ENCODE data around the gene SLC35F5. TPM values are rescaled to one million over a fixed set of nuclear protein-coding genes. Genes with fewer than 3 reads are reported as not detected.
"Not testable (repeated sequence)": the region's sequence is repeated elsewhere in the genome, so short reads cannot be mapped to it uniquely, and the experiment has no call there.

The SLC35F5 gene
- polyA plus RNA-seq, 1 experiment = 91.0 TPM

GRCh38 chr2:113697516-113697915 lies 58.9 kb downstream of the SLC35F5 start:
- TF ChIP-seq CTCF (IDR thresholded peaks at IDR 0.05; ENCODE audit: low read depth, low read length) = no peak
- POLR2A ChIA-PET = no interaction called here
- peaks cover 4% of the 10 kb centered on the region for H3K9me3 ChIP-seq (ENCODE audit: control insufficient read depth, insufficient read depth, low read length)
- no peak overlapping the region for H3K4me3 ChIP-seq (ENCODE audit: low read depth, low read length)
- CTCF ChIA-PET = no interaction called here
- no peak for DNase-seq (ENCODE audit: low read depth, low spot score)
- H3K27me3 ChIP-seq (ENCODE audit: control insufficient read depth, insufficient read depth, low read length) = no peaks in the 10 kb centered on the region
- H3K27ac ChIP-seq (ENCODE audit: low read depth, low read length) = no peak overlapping the region

GRCh38 chr2:113694438-113694837 lies 62.0 kb downstream of the SLC35F5 start:
- CTCF ChIA-PET = no interaction called here
- H3K9me3 ChIP-seq (ENCODE audit: control insufficient read depth, insufficient read depth, low read length) = peaks cover 4% of the 10 kb centered on the region
- TF ChIP-seq CTCF (IDR thresholded peaks at IDR 0.05; ENCODE audit: low read depth, low read length) = no peak
- POLR2A ChIA-PET = no interaction called here
- H3K4me3 ChIP-seq (ENCODE audit: low read depth, low read length) = no peak overlapping the region
- no peak overlapping the region for H3K27ac ChIP-seq (ENCODE audit: low read depth, low read length)
- DNase-seq (ENCODE audit: low read depth, low spot score) = no peak
- no peaks in the 10 kb centered on the region for H3K27me3 ChIP-seq (ENCODE audit: control insufficient read depth, insufficient read depth, low read length)

GRCh38 chr2:113692698-113693428 lies 63.6 kb downstream of the SLC35F5 start:
- no peaks in the 10 kb centered on the region for H3K27me3 ChIP-seq (ENCODE audit: control insufficient read depth, insufficient read depth, low read length)
- CTCF ChIA-PET = no interaction called here
- no peak for TF ChIP-seq CTCF (IDR thresholded peaks at IDR 0.05; ENCODE audit: low read depth, low read length)
- no peak overlapping the region for H3K4me3 ChIP-seq (ENCODE audit: low read depth, low read length)
- POLR2A ChIA-PET = no interaction called here
- H3K27ac ChIP-seq (ENCODE audit: low read depth, low read length) = no peak overlapping the region
- DNase-seq (ENCODE audit: low read depth, low spot score) = no peak
- peaks cover 4% of the 10 kb centered on the region for H3K9me3 ChIP-seq (ENCODE audit: control insufficient read depth, insufficient read depth, low read length)

GRCh38 chr2:113690871-113691270 lies 65.6 kb downstream of the SLC35F5 start:
- POLR2A ChIA-PET; H3K27me3 ChIP-seq (ENCODE audit: control insufficient read depth, insufficient read depth, low read length); H3K4me3 ChIP-seq (ENCODE audit: low read depth, low read length); CTCF ChIA-PET; H3K9me3 ChIP-seq (ENCODE audit: control insufficient read depth, insufficient read depth, low read length); DNase-seq (ENCODE audit: low read depth, low spot score); H3K27ac ChIP-seq (ENCODE audit: low read depth, low read length): not testable (repeated sequence)

- POLR2A ChIA-PET = no interaction called here
- DNase-seq (ENCODE audit: low read depth, low spot score) = no peak
- Histone ChIP-seq H3K9me3 (ENCODE audit: control insufficient read depth, insufficient read depth, low read length) (no peaks in the 10 kb centered on the region), H3K27me3 (ENCODE audit: control insufficient read depth, insufficient read depth, low read length) (peaks cover 2% of the 10 kb centered on the region), H3K4me3 (ENCODE audit: low read depth, low read length) (no peak overlapping the region), H3K27ac (ENCODE audit: low read depth, low read length) (no peak overlapping the region)
- CTCF ChIA-PET = no interaction called here
- TF ChIP-seq CTCF (IDR thresholded peaks at IDR 0.05; ENCODE audit: low read depth, low read length) = no peak
Measured at GRCh38 chr2:113686537-113686936, 69.9 kb downstream of the SLC35F5 start.
